Caco-2 (cell line): ENCODE results near the gene NAGLU. TPM values are rescaled to one million over a fixed set of nuclear protein-coding genes. Genes with fewer than 3 reads are reported as not detected.

Experiments
- BruUV-seq: library from RNA; stranded (reverse); fragments of 400-500 nt; replicated peaks from 2 replicates; lab custom pipeline; 2021; lab: Mats Ljungman, UMichigan
- CTCF ChIA-PET: fragments of 300-600 bp; sonication (Branson Sonifier 250); formaldehyde crosslinking; loops from one replicate; lab custom pipeline; 2022; ENCODE audit warnings: antibody characterized with exemption; lab: Charles Lee
- POLR2A ChIA-PET: fragments of 300-600 bp; sonication (Branson Sonifier 250); formaldehyde crosslinking; loops from one replicate; lab custom pipeline; 2022; ENCODE audit warnings: antibody characterized with exemption; lab: Charles Lee
- DNase-seq, 2 experiments: peaks; one replicate each; pipeline versions ENCODE4 v3.0.0 to v3.0.0-alpha.2; 2020 to 2022
- H3K27me3 ChIP-seq: replicated peaks from 2 replicates; pipeline ENCODE4 v1.6.0; 2011; ENCODE audit warnings: low read length; ENCODE audit not compliant: control insufficient read depth, insufficient read depth
- H3K36me3 ChIP-seq: 2 replicates; pipeline ENCODE4 v1.5.1; 2011; ENCODE audit warnings: low read length; ENCODE audit not compliant: control insufficient read depth, insufficient read depth
- H3K4me1 ChIP-seq: fragments of 250-450 bp; sonication (Bioruptor Pico); 2 replicates; pipeline ENCODE4 v1.5.1; 2020; ENCODE audit warnings: mild to moderate bottlenecking
- H3K4me3 ChIP-seq: 2 replicates; pipeline ENCODE4 v1.5.1; 2011; ENCODE audit warnings: low read depth, mild to moderate bottlenecking, control low read depth, low read length
- H3K9me3 ChIP-seq: fragments of 250-450 bp; sonication (Bioruptor Pico); 2 replicates; pipeline ENCODE4 v1.5.1; 2020; ENCODE audit warnings: mild to moderate bottlenecking, moderate library complexity
- H3K27ac Mint-ChIP-seq: one replicate; pipeline ENCODE4 v1.8.0; 2022; ENCODE audit warnings: mixed read lengths; ENCODE audit not compliant: unreplicated experiment
- H3K27me3 Mint-ChIP-seq: one replicate; pipeline ENCODE4 v1.8.0; 2022; ENCODE audit warnings: mixed read lengths; ENCODE audit not compliant: insufficient read depth, unreplicated experiment
- H3K36me3 Mint-ChIP-seq: one replicate; pipeline ENCODE4 v1.8.0; 2022; ENCODE audit warnings: mild to moderate bottlenecking, mixed read lengths; ENCODE audit not compliant: insufficient read depth, unreplicated experiment
- H3K4me1 Mint-ChIP-seq: one replicate; pipeline ENCODE4 v1.8.0; 2022; ENCODE audit warnings: low read depth, mixed read lengths; ENCODE audit not compliant: unreplicated experiment
- H3K4me3 Mint-ChIP-seq: one replicate; pipeline ENCODE4 v1.8.0; 2022; ENCODE audit warnings: mild to moderate bottlenecking, moderate library complexity, mixed read lengths; ENCODE audit not compliant: unreplicated experiment
- H3K9me3 Mint-ChIP-seq: one replicate; pipeline ENCODE4 v1.8.0; 2022; ENCODE audit warnings: mixed read lengths; ENCODE audit not compliant: unreplicated experiment
- intact Hi-C: fragments of 100-400 bp; cut with micrococcal nuclease; formaldehyde crosslinking; loops from one replicate; pipeline ENCODE4 v1.10.0; 2022; ENCODE audit not compliant: unreplicated experiment
- total RNA-seq: library from RNA; stranded (reverse); gene quantifications from 2 replicates; pipeline ENCODE4 v1.2.3, GENCODE V29; 2022
- TF ChIP-seq, protein P1 (sequence below), 2 experiments: fragments of 200-600 bp in 1 of 2; IDR thresholded peaks; 1 replicate in 1 of 2; 2 replicates in 1 of 2; pipeline versions ENCODE4 v1.5.1 to v1.8.0; 2011 to 2022; ENCODE audit warnings: antibody characterized with exemption in 1 of 2, control low read depth in 1 of 2, inconsistent platforms in 1 of 2, low read depth in 1 of 2, low read length in 1 of 2, mild to moderate bottlenecking in 1 of 2, moderate library complexity in 1 of 2; ENCODE audit not compliant: insufficient read depth in 1 of 2, severe bottlenecking in 1 of 2, unreplicated experiment in 1 of 2

Gene NAGLU
- total RNA-seq, 1 experiment from 2014 or later: 28.7 TPM

DNA sequence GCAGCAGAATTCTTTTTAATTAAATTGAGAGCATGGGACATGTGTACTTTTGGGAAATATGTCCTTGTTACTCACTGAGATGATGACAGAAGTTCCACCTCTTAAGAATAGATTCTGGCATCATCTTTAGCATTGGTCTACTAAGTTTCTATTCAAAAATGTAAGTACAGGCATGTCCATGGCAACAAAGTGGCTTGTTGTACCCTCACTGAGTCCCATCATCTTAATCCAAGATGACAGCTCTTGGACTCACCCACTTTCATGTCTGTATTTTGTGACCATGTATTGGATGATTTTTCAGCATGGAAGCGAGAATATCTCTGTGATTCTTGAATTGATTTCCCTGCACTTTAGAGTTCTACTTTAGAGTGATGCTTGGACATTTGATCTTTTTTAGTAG, 33.1 kb upstream of the NAGLU start:
- TF ChIP-seq, protein P1, sequence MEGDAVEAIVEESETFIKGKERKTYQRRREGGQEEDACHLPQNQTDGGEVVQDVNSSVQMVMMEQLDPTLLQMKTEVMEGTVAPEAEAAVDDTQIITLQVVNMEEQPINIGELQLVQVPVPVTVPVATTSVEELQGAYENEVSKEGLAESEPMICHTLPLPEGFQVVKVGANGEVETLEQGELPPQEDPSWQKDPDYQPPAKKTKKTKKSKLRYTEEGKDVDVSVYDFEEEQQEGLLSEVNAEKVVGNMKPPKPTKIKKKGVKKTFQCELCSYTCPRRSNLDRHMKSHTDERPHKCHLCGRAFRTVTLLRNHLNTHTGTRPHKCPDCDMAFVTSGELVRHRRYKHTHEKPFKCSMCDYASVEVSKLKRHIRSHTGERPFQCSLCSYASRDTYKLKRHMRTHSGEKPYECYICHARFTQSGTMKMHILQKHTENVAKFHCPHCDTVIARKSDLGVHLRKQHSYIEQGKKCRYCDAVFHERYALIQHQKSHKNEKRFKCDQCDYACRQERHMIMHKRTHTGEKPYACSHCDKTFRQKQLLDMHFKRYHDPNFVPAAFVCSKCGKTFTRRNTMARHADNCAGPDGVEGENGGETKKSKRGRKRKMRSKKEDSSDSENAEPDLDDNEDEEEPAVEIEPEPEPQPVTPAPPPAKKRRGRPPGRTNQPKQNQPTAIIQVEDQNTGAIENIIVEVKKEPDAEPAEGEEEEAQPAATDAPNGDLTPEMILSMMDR (IDR thresholded peaks at IDR 0.05; ENCODE audit: insufficient read depth in 1 of 2, low read depth in 1 of 2, low read length in 1 of 2, severe bottlenecking in 1 of 2, unreplicated experiment in 1 of 2): no peak
- no peaks in the 10 kb centered on the region for H3K27me3 ChIP-seq
- H3K9me3 ChIP-seq: no peaks in the 10 kb centered on the region
- H3K4me3 Mint-ChIP-seq: no peak overlapping the region
- H3K4me1 ChIP-seq: no peaks in the 10 kb centered on the region
- no peak overlapping the region for H3K4me3 ChIP-seq
- no peak for DNase-seq
- POLR2A ChIA-PET: no interaction called here
- intact Hi-C loops: no loop called here
- no peaks in the 10 kb centered on the region for H3K4me1 Mint-ChIP-seq
- no peaks in the 10 kb centered on the region for H3K27me3 Mint-ChIP-seq
- BruUV-seq: no TSS peak
- peaks cover 1% of the 10 kb centered on the region; the same call in 1 of the 2 replicates for H3K36me3 ChIP-seq
- H3K36me3 Mint-ChIP-seq: peaks cover 89% of the 10 kb centered on the region
- H3K9me3 Mint-ChIP-seq: no peaks in the 10 kb centered on the region
- no peak overlapping the region for H3K27ac Mint-ChIP-seq
- CTCF ChIA-PET: no interaction called here

DNA sequence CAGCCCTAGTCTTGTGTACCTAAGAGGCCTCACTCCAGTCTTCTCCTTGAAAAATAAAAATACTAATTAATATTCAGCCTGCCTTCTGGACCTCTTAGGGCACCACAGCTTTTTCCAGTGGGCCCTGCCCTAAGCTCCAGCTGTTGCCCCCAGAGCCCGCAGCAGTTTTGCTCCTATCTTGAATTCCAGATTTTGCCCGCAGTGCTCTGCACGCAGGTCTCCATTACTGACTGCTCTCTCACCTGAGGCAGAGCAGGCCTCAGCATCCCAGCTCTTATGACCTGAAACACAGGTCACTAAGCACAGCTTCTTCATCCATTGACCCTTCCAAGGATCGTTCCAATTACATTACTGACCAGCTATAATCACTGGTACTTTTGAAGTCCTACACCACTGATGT, 28.4 kb upstream of the NAGLU start:
- Mint-ChIP-seq H3K9me3 (no peaks in the 10 kb centered on the region), H3K27me3 (no peaks in the 10 kb centered on the region), H3K27ac (no peak overlapping the region), H3K4me3 (no peak overlapping the region), H3K4me1 (no peaks in the 10 kb centered on the region), H3K36me3 (peaks cover 82% of the 10 kb centered on the region)
- DNase-seq: no peak
- no peaks in the 10 kb centered on the region for H3K27me3 ChIP-seq
- TF ChIP-seq, protein P1 (IDR thresholded peaks at IDR 0.05; ENCODE audit: insufficient read depth in 1 of 2, low read depth in 1 of 2, low read length in 1 of 2, severe bottlenecking in 1 of 2, unreplicated experiment in 1 of 2): no peak
- ChIA-PET CTCF (interaction anchor here (0.7 kb wide), 1 partner anchor 10 kb away, joined by 3 read pairs; no protein-coding TSS in a partner anchor), POLR2A (interaction anchor here (0.5 kb wide), 1 partner anchor 82 kb away, joined by 4 read pairs; no protein-coding TSS in a partner anchor)
- BruUV-seq: no TSS peak
- no peaks in the 10 kb centered on the region for H3K4me1 ChIP-seq
- intact Hi-C loops: no loop called here
- no peak overlapping the region for H3K4me3 ChIP-seq
- no peaks in the 10 kb centered on the region for H3K9me3 ChIP-seq
- H3K36me3 ChIP-seq: peaks cover 4% of the 10 kb centered on the region; the same call in 1 of the 2 replicates

DNA sequence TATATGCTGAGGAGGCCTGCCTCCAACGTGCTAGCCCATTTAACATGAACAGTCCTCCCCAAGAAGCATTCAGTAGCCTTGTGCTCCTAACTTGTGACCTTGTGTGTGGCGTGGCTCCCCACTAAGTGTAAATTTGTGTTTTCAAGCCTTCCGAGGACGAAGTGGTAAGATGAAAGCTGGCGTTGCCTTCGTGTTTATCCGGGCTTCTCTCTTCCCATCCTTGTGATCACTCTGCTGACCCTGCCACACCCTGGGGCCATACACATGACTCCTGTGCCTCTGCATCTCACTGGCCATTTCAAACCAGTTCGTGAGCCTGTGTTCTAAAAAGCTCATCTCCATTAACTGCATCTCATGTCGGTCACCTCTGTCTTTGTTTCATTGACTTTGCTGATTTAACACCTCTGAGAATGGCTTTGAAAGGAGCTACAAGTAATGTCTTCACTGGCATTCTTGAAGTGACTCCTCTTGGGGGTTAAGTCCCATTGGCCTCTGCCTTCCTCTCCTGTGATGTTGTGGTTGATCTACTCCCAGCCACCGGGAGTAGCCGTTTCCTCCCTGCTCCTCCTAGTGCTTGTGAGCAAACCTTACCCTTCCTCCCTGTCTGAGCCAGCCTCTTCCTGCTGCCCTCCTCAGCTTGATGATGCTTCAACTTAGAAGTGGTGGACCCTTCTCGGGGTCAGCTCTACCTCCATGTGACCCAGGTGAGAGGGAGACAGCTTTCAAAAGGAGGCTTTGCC, 27.4 kb upstream of the NAGLU start:
- Mint-ChIP-seq H3K9me3 (no peaks in the 10 kb centered on the region), H3K4me3 (no peak overlapping the region), H3K27me3 (no peaks in the 10 kb centered on the region), H3K4me1 (no peaks in the 10 kb centered on the region), H3K27ac (no peak overlapping the region), H3K36me3 (peaks cover 72% of the 10 kb centered on the region)
- ChIA-PET POLR2A (no interaction called here), CTCF (interaction anchor here (0.7 kb wide), 1 partner anchor 186 kb away, joined by 3 read pairs; no protein-coding TSS in a partner anchor)
- H3K4me3 ChIP-seq: no peak overlapping the region
- no peaks in the 10 kb centered on the region for H3K4me1 ChIP-seq
- H3K27me3 ChIP-seq: no peaks in the 10 kb centered on the region
- peaks cover 4% of the 10 kb centered on the region; the same call in 1 of the 2 replicates for H3K36me3 ChIP-seq
- H3K9me3 ChIP-seq: no peaks in the 10 kb centered on the region
- DNase-seq: no peak
- intact Hi-C loops: no loop called here
- no TSS peak for BruUV-seq
- TF ChIP-seq, protein P1 (IDR thresholded peaks at IDR 0.05; ENCODE audit: insufficient read depth in 1 of 2, low read depth in 1 of 2, low read length in 1 of 2, severe bottlenecking in 1 of 2, unreplicated experiment in 1 of 2): no peak
